ENCODE data around the gene PLXNA4. TPM values are rescaled to one million over a fixed set of nuclear protein-coding genes. Genes with fewer than 3 reads are reported as not detected.

PLXNA4 gene
- total and polyA plus RNA-seq, 12 donors = 0.83 to 17.0 (median 11.5) TPM

DNA sequence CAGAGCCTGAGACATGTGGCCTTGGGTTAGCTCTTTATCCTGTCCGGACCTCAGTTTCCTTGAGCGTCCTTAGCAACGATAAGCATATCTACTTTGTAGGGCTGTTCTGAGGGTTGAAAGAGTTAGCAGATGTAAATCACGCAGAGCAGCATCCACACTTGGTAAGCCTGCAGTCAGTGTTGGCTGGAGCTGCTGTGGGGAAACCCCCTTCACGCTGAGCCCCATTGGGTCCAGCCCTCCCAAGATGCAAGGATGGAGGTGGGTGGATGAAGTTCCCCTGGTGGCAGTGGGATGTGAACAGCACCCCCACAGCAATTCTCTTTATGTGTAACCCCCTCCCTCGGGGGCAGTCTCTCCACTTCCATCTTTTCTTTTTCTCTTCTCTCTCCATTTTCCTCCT lies 109.9 kb downstream of the PLXNA4 start:
- Histone ChIP-seq H3K27me3 (no peaks in the 10 kb centered on the region), H3K36me3 (no peaks in the 10 kb centered on the region), H3K27ac (no peak overlapping the region), H3K9me3 (no peaks in the 10 kb centered on the region), H3K4me1 (peaks cover 0 to 36% (median 18%) of the 10 kb centered on the region in 9 donors), H3K4me3 (no peak overlapping the region)
- 83 to 87% methylated on average over 6 of the region's 6 CpGs for WGBS, 2 donors
- DNase-seq = no peak
- intact Hi-C loops (cut with DNase I) = loop anchor here in 1 of 10 donors (5.0 kb wide), 1 partner anchor 1079 kb away; no protein-coding TSS in a partner anchor
- no peak for ATAC-seq
- no peak for TF ChIP-seq CTCF (IDR thresholded peaks at IDR 0.05)

GRCh38 chr7:132465516-132465915 lies 110.8 kb downstream of the PLXNA4 start:
- peaks cover 0 to 32% (median 18%) of the 10 kb centered on the region in 9 donors for H3K4me1 ChIP-seq
- no peak for DNase-seq
- 42 to 46% methylated on average over 4 of the region's 4 CpGs for WGBS, 2 donors
- intact Hi-C loops (cut with DNase I) = loop anchor here in 1 of 10 donors (5.0 kb wide), 1 partner anchor 1078 kb away; no protein-coding TSS in a partner anchor
- no peak overlapping the region for H3K27ac ChIP-seq
- no peaks in the 10 kb centered on the region for H3K9me3 ChIP-seq
- no peak for ATAC-seq
- no peaks in the 10 kb centered on the region for H3K36me3 ChIP-seq
- no peaks in the 10 kb centered on the region for H3K27me3 ChIP-seq
- H3K4me3 ChIP-seq = no peak overlapping the region
- no peak for TF ChIP-seq CTCF (IDR thresholded peaks at IDR 0.05)

DNA sequence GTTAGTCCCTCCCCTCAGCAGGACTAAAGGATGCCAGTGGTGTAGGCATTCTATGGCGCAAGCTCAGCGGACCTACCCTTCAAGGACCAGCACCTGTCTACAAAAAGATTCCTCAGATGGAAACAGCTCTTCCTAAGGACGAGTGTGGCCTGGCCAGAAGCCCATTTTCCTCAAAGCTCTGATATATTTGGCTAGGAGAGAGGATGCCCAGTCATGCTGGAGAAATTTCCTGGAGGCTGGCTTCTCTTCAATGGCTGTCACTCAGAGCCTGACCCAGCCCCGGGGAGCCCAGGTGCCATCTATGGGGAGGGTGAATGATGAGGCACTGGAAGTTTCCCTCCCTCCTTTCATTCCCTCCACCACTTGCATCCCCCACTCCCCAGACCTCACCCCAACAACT lies 111.5 kb downstream of the PLXNA4 start:
- intact Hi-C loops (cut with DNase I) = loop anchor here in 1 of 10 donors (5.0 kb wide), 1 partner anchor 1077 kb away; no protein-coding TSS in a partner anchor
- peak; percentile 38 to 70 for DNase-seq
- H3K9me3 ChIP-seq = no peaks in the 10 kb centered on the region
- H3K4me1 ChIP-seq = peaks cover 0 to 32% (median 18%) of the 10 kb centered on the region in 9 donors
- TF ChIP-seq CTCF (IDR thresholded peaks at IDR 0.05) = no peak
- H3K4me3 ChIP-seq = no peak overlapping the region
- 49 to 55% methylated on average over 4 of the region's 4 CpGs for WGBS, 2 donors
- no peaks in the 10 kb centered on the region for H3K27me3 ChIP-seq
- ATAC-seq = peak; percentile 75 to 93 (median 88)
- no peaks in the 10 kb centered on the region for H3K36me3 ChIP-seq
- peak overlapping the region in 7 of 10 donors; percentile 48 to 83 (median 77) for H3K27ac ChIP-seq

DNA sequence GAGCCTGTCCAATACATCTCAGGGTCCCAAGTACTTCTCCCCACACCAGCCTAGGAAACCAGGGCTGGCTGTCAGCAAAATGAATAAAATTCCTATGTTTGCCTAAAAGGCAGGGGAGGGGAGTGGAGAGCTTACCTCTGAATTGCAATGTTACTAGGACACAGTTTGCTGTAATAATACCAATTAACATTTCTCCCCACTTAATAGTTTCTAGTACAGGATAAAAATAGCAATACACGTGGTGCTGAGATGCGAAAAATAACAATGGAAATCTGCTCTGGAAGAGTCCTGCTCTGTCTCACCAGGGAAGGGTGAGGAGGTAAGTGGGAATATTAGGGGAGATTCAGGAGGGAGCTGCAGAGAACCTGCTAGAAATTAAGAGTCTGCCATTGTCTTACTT lies 112.3 kb downstream of the PLXNA4 start:
- H3K4me1 ChIP-seq = peaks cover 0 to 32% (median 18%) of the 10 kb centered on the region in 9 donors
- H3K27ac ChIP-seq = peak overlapping the region in 7 of 10 donors; percentile 48 to 83 (median 77)
- WGBS, 2 donors = 21 to 28% methylated on average over 2 of the region's 2 CpGs
- peak; percentile 41 to 87 (median 76) for ATAC-seq
- no peak for TF ChIP-seq CTCF (IDR thresholded peaks at IDR 0.05)
- H3K4me3 ChIP-seq = peak overlapping the region in 1 of 10 donors; percentile 16
- H3K27me3 ChIP-seq = no peaks in the 10 kb centered on the region
- H3K9me3 ChIP-seq = no peaks in the 10 kb centered on the region
- no peak for DNase-seq
- intact Hi-C loops (cut with DNase I) = no loop called here
- H3K36me3 ChIP-seq = no peaks in the 10 kb centered on the region

Measured in heart right ventricle (tissue), 16 donors.